ENCODE data around the gene SEC14L5.

- no peak for TF ChIP-seq EP300 (IDR thresholded peaks at IDR 0.05)
- no peak for TF ChIP-seq CTCF (IDR thresholded peaks at IDR 0.05)
- TF ChIP-seq POLR2A (IDR thresholded peaks at IDR 0.05; ENCODE audit: low read depth): no peak
Measured at GRCh38 chr16:5024632-5025031, 66.5 kb downstream of the SEC14L5 start.

Data from esophagus muscularis mucosa (tissue), 4 donors.